Posterior vena cava (tissue), 2 donors: ENCODE measurements around the gene ANKRD28. TPM values are rescaled to one million over a fixed set of nuclear protein-coding genes. Genes with fewer than 3 reads are reported as not detected.
"Not testable (repeated sequence)": the region's sequence is repeated elsewhere in the genome, so short reads cannot be mapped to it uniquely, and the experiment has no call there.

Source experiments
- DNase-seq: peaks from one replicate; pipeline ENCODE4 v3.0.0-alpha.2; 2020; ENCODE audit warnings: low spot score
- intact Hi-C, 2 donors: fragments of 100-400 bp; cut with DNase I; formaldehyde crosslinking; loops; one replicate each; pipeline versions ENCODE4 v1.14.1 to v1.14.2; 2022 to 2023
- total RNA-seq, 2 donors: library from RNA; stranded (reverse); fragmentation: NEBNext Ultra II Directional; extraction: Animal tissue kit (Norgen Biotek cat#: 25700); gene quantifications; one replicate each; pipeline ENCODE4 v1.2.1, GENCODE V29; 2021
- donor health status: DM: yes; HTN: yes; CAD: no.
- donor health status: DM: yes; HTN: yes; CAD: no.

ANKRD28 gene
- total RNA-seq, 2 donors from 2014 or later: 40.9 to 45.0 TPM

GRCh38 chr3:15782429-15782828 lies 15.3 kb downstream of the ANKRD28 start:
- intact Hi-C loops: no loop called here
- no peak for DNase-seq

GRCh38 chr3:15781637-15782402 lies 16.0 kb downstream of the ANKRD28 start:
- intact Hi-C loops: no loop called here
- no peak for DNase-seq

- intact Hi-C loops: no loop called here
- DNase-seq: no peak
These were observed 16.6 kb downstream of the ANKRD28 start for GRCh38 chr3:15781131-15781530.

GRCh38 chr3:15779111-15779510 lies 18.7 kb downstream of the ANKRD28 start:
- intact Hi-C loops: no loop called here
- DNase-seq: no peak

- intact Hi-C loops: no loop called here
- DNase-seq: no peak
These were observed 19.4 kb downstream of the ANKRD28 start for GRCh38 chr3:15778332-15778858.

- intact Hi-C loops: not testable (repeated sequence)
These were observed 22.7 kb downstream of the ANKRD28 start for GRCh38 chr3:15774931-15775560.

GRCh38 chr3:15771444-15771843 lies 26.3 kb downstream of the ANKRD28 start:
- no peak for DNase-seq
- intact Hi-C loops: no loop called here

More at GRCh38 chr3:15774931-15775560, 22.7 kb downstream of the ANKRD28 start:
- not testable (repeated sequence) for DNase-seq

- DNase-seq: no peak
- intact Hi-C loops: loop anchor here in 1 of 2 donors (10.0 kb wide), 1 partner anchor 945 kb away; no protein-coding TSS in a partner anchor
These were observed 28.4 kb downstream of the ANKRD28 start for GRCh38 chr3:15769256-15769915.

GRCh38 chr3:15768421-15769255 lies 29.1 kb downstream of the ANKRD28 start:
- DNase-seq: no peak
- intact Hi-C loops: loop anchor here in 1 of 2 donors (10.0 kb wide), 1 partner anchor 944 kb away; no protein-coding TSS in a partner anchor

GRCh38 chr3:15766406-15766805 lies 31.4 kb downstream of the ANKRD28 start:
- no peak for DNase-seq
- intact Hi-C loops: loop anchor here in 1 of 2 donors (10.0 kb wide), 1 partner anchor 942 kb away; no protein-coding TSS in a partner anchor

- intact Hi-C loops: no loop called here
- no peak for DNase-seq
These were observed 39.5 kb downstream of the ANKRD28 start for GRCh38 chr3:15758295-15758694.

- intact Hi-C loops: no loop called here
- no peak for DNase-seq
These were observed 40.0 kb downstream of the ANKRD28 start for GRCh38 chr3:15757824-15758223.

- DNase-seq: no peak
- intact Hi-C loops: no loop called here
These were observed 41.3 kb downstream of the ANKRD28 start for GRCh38 chr3:15756505-15756904.

- no peak for DNase-seq
- intact Hi-C loops: no loop called here
These were observed 42.0 kb downstream of the ANKRD28 start for GRCh38 chr3:15755780-15756179.

- intact Hi-C loops: no loop called here
- DNase-seq: no peak
These were observed 42.6 kb downstream of the ANKRD28 start for GRCh38 chr3:15755181-15755580.

GRCh38 chr3:15754047-15754446 lies 43.7 kb downstream of the ANKRD28 start:
- intact Hi-C loops: no loop called here
- no peak for DNase-seq

GRCh38 chr3:15753056-15753710 lies 44.6 kb downstream of the ANKRD28 start:
- no peak for DNase-seq
- intact Hi-C loops: no loop called here

GRCh38 chr3:15750879-15751278 lies 46.9 kb downstream of the ANKRD28 start:
- intact Hi-C loops: no loop called here
- DNase-seq: no peak

GRCh38 chr3:15750143-15750542 lies 47.6 kb downstream of the ANKRD28 start:
- no peak for DNase-seq
- intact Hi-C loops: no loop called here
